ENCODE measurements around the gene GATC.
"Not testable (repeated sequence)": the region's sequence is repeated elsewhere in the genome, so short reads cannot be mapped to it uniquely, and the experiment has no call there.

Gene GATC

GRCh38 chr12:120437735-120438494, 8.3 kb upstream of the GATC start, which contains the start of gene COX6A1:
Gene COX6A1 (plus strand): TSS chr12:120438113. CDS start chr12:120438127, 14 bp downstream.
- peak; percentile 95 for DNase-seq

GRCh38 chr12:120438495-120439198, 7.6 kb upstream of the GATC start:
- no peak for DNase-seq

- no peak for DNase-seq
Measured at GRCh38 chr12:120439646-120440247, 6.5 kb upstream of the GATC start.

GRCh38 chr12:120444676-120445075, 1.6 kb upstream of the GATC start:
- DNase-seq, result no peak

- DNase-seq, result not testable (repeated sequence)
Measured at GRCh38 chr12:120446844-120447178, 567 bp downstream of the GATC start.

GRCh38 chr12:120447992-120448391, 1.7 kb downstream of the GATC start:
- no peak for DNase-seq

GRCh38 chr12:120452524-120452923, 6.3 kb downstream of the GATC start:
- not testable (repeated sequence) for DNase-seq

GRCh38 chr12:120453060-120453750, 7.0 kb downstream of the GATC start:
- no peak for DNase-seq

- no peak for DNase-seq
Measured at GRCh38 chr12:120453977-120454376, 7.7 kb downstream of the GATC start.

GRCh38 chr12:120455302-120455701, 9.1 kb downstream of the GATC start:
- DNase-seq, result no peak

- no peak for DNase-seq
Measured at GRCh38 chr12:120457133-120457532, 10.9 kb downstream of the GATC start.

GRCh38 chr12:120460157-120460556, 13.9 kb downstream of the GATC start:
- no peak for DNase-seq

GRCh38 chr12:120462099-120462640, 15.9 kb downstream of the GATC start:
- no peak for DNase-seq

- no peak for DNase-seq
Measured at GRCh38 chr12:120463712-120464111, 17.5 kb downstream of the GATC start.

- DNase-seq, result no peak
Measured at GRCh38 chr12:120465756-120466155, 19.5 kb downstream of the GATC start.

GRCh38 chr12:120466560-120467315, 20.5 kb downstream of the GATC start:
- DNase-seq, result peak; percentile 38

GRCh38 chr12:120467439-120467838, 21.2 kb downstream of the GATC start:
- DNase-seq, result no peak

GRCh38 chr12:120468325-120468820, 22.1 kb downstream of the GATC start:
- DNase-seq, result no peak

- DNase-seq, result no peak
Measured at GRCh38 chr12:120468821-120469449, 22.7 kb downstream of the GATC start.

GRCh38 chr12:120469450-120470149, 23.4 kb downstream of the GATC start, which contains the start of gene SRSF9:
Gene SRSF9 (minus strand): TSS chr12:120469748. CDS start chr12:120469609, 139 bp downstream.
- peak; percentile 32 for DNase-seq

All from NCI-H524 treated with DMSO at 0.1 percent for 48 hours (cell line).